Neural cell (in vitro differentiated cells): Measurements from ENCODE around the gene TBC1D32. TPM values are rescaled to one million over a fixed set of nuclear protein-coding genes. Genes with fewer than 3 reads are reported as not detected.

Experiments used
- H2AFZ ChIP-seq: fragments of 200-600, 300-800 bp; sonication (generic), shearing (Covaris generic); 2 replicates; pipeline ENCODE4 v1.6.0; 2014; ENCODE audit warnings: low read depth, mild to moderate bottlenecking, antibody characterized with exemption, low read length, moderate library complexity
- H3F3A ChIP-seq: fragments of 200-600 bp; shearing (Covaris generic); 2 replicates; pipeline ENCODE4 v1.6.1; 2016; ENCODE audit warnings: mild to moderate bottlenecking, moderate library complexity, mixed read lengths, antibody characterized with exemption, low read length; ENCODE audit not compliant: insufficient read depth, poor library complexity, severe bottlenecking
- H3K27ac ChIP-seq: fragments of 200-600, 300-800 bp; sonication (generic), shearing (Covaris generic); 2 replicates; pipeline ENCODE4 v1.5.1; 2014; ENCODE audit warnings: mild to moderate bottlenecking, low read length, moderate library complexity
- H3K27me3 ChIP-seq: fragments of 300-800, 200-600 bp; sonication (generic), shearing (Covaris generic); 2 replicates; pipeline ENCODE4 v1.6.0; 2014; ENCODE audit warnings: mild to moderate bottlenecking, low read depth, low read length, moderate library complexity; ENCODE audit not compliant: insufficient read depth
- H3K36me3 ChIP-seq: fragments of 300-800, 200-600 bp; sonication (generic), shearing (Covaris generic); 2 replicates; pipeline ENCODE4 v1.5.1; 2014; ENCODE audit warnings: mild to moderate bottlenecking, antibody characterized with exemption, low read length, moderate library complexity; ENCODE audit not compliant: insufficient read depth
- H3K4me2 ChIP-seq: fragments of 300-800, 200-600 bp; sonication (generic), shearing (Covaris generic); 2 replicates; pipeline ENCODE4 v1.6.0; 2014; ENCODE audit warnings: mild to moderate bottlenecking, low read length
- H3K4me3 ChIP-seq: fragments of 300-800, 200-600 bp; sonication (generic), shearing (Covaris generic); 2 replicates; pipeline ENCODE4 v1.5.1; 2014; ENCODE audit warnings: mild to moderate bottlenecking, low read length, moderate library complexity
- H3K79me2 ChIP-seq: fragments of 200-600 bp; shearing (Covaris generic); replicated peaks from 2 replicates; pipeline ENCODE4 v1.6.0; 2014; ENCODE audit warnings: mild to moderate bottlenecking, low read length, moderate library complexity; ENCODE audit not compliant: insufficient read depth
- H3K9ac ChIP-seq: fragments of 300-800, 200-600 bp; sonication (generic), shearing (Covaris generic); 2 replicates; pipeline ENCODE4 v1.6.1; 2016; ENCODE audit warnings: mild to moderate bottlenecking, low read length, mixed read lengths
- H3K9me2 ChIP-seq: fragments of 200-600 bp; shearing (Covaris generic); 2 replicates; pipeline ENCODE4 v1.6.1; 2016; ENCODE audit warnings: mild to moderate bottlenecking, low read length, mixed read lengths; ENCODE audit not compliant: insufficient read depth
- H3K9me3 ChIP-seq: fragments of 200-600, 300-800 bp; sonication (generic), shearing (Covaris generic); 2 replicates; pipeline ENCODE4 v1.6.1; 2016; ENCODE audit warnings: mild to moderate bottlenecking, mixed run types, low read length, moderate library complexity, mixed read lengths
- H4K20me1 ChIP-seq: fragments of 200-600 bp; shearing (Covaris generic); 2 replicates; pipeline ENCODE4 v1.6.1; 2016; ENCODE audit warnings: mild to moderate bottlenecking, mixed run types; ENCODE audit not compliant: insufficient read depth
- EP300 ChIP-seq: fragments of 450-650 bp; conservative IDR thresholded peaks from 2 replicates; pipeline ENCODE4 v1.6.1; 2014; ENCODE audit warnings: antibody characterized with exemption, mild to moderate bottlenecking, moderate library complexity; ENCODE audit not compliant: poor library complexity, severe bottlenecking
- EZH2 ChIP-seq: fragments of 200-600, 300-800 bp; shearing (Covaris generic), sonication (generic); IDR thresholded peaks from 2 replicates; pipeline ENCODE4 v1.6.1; 2014; ENCODE audit warnings: antibody characterized with exemption, low read length, borderline replicate concordance, mild to moderate bottlenecking; ENCODE audit not compliant: insufficient read depth, poor library complexity, severe bottlenecking
- MXI1 ChIP-seq: fragments of 450-650 bp; conservative IDR thresholded peaks from 2 replicates; pipeline ENCODE4 v1.6.1; 2014; ENCODE audit warnings: antibody characterized with exemption, mild to moderate bottlenecking; ENCODE audit not compliant: poor library complexity, severe bottlenecking
- POLR2AphosphoS5 ChIP-seq: IDR thresholded peaks from 2 replicates; pipeline ENCODE4 v1.6.1; 2012
- RAD21 ChIP-seq: fragments of 450-650 bp; conservative IDR thresholded peaks from 2 replicates; pipeline ENCODE4 v1.6.1; 2014; ENCODE audit warnings: antibody characterized with exemption, mild to moderate bottlenecking, moderate library complexity
- SMC3 ChIP-seq: fragments of 450-650 bp; conservative IDR thresholded peaks from 2 replicates; pipeline ENCODE4 v1.6.1; 2014; ENCODE audit warnings: antibody characterized with exemption, mild to moderate bottlenecking, moderate library complexity; ENCODE audit not compliant: poor library complexity
- TAF1 ChIP-seq: IDR thresholded peaks from 2 replicates; pipeline ENCODE4 v1.6.1; 2012; ENCODE audit warnings: low read depth
- polyA plus RNA-seq: library from polyadenylated mRNA; depleted of rRNA; stranded (reverse); fragments of >200 nt; gene quantifications from 2 replicates; pipeline ENCODE4 v1.2.3, GENCODE V29; 2014
- TF ChIP-seq, protein P1 (sequence below): fragments of 450-650 bp; IDR thresholded peaks from 2 replicates; pipeline ENCODE4 v1.5.1; 2014; ENCODE audit warnings: antibody characterized with exemption, mild to moderate bottlenecking, moderate library complexity; ENCODE audit not compliant: poor library complexity, severe bottlenecking
- TF ChIP-seq, protein P2 (sequence below): IDR thresholded peaks from 2 replicates; pipeline ENCODE4 v1.6.1; 2012; ENCODE audit warnings: borderline replicate concordance

The TBC1D32 gene
- polyA plus RNA-seq, 1 donor from 2014 or later, result 33.2 TPM

DNA sequence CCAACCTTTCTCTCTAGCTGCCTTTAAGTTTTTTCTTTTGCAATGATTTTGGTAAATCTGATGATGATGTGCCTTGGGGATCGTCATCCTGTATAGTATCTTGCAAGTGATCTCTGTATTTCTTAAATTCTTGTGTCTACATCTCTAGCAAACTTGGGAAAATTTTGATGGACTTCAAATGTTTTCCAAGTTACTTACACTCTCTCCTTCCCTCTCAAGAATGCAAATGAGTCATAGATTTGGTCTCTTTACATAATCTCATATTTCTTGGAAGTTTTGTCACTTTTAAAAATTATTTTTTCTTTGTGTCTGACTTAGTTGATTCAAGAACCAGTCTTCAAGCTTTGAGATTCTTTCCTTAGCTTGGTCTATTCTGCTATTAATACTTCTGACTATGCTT is 176.4 kb downstream of the TBC1D32 start:
- Histone ChIP-seq H3K27ac (no peak overlapping the region), H3K9me2 (no peaks in the 10 kb centered on the region), H3K4me2 (no peak overlapping the region), H3K9me3 (peaks cover 7% of the 10 kb centered on the region), H3K79me2 (no peaks in the 10 kb centered on the region), H3K36me3 (no peaks in the 10 kb centered on the region), H3K27me3 (no peaks in the 10 kb centered on the region), H3K9ac (no peak overlapping the region), H2AFZ (no peak overlapping the region), H3F3A (no peaks in the 10 kb centered on the region), H4K20me1 (no peaks in the 10 kb centered on the region), H3K4me3 (no peak overlapping the region)
- TF ChIP-seq SMC3, result no peak
- TF ChIP-seq, protein P1, sequence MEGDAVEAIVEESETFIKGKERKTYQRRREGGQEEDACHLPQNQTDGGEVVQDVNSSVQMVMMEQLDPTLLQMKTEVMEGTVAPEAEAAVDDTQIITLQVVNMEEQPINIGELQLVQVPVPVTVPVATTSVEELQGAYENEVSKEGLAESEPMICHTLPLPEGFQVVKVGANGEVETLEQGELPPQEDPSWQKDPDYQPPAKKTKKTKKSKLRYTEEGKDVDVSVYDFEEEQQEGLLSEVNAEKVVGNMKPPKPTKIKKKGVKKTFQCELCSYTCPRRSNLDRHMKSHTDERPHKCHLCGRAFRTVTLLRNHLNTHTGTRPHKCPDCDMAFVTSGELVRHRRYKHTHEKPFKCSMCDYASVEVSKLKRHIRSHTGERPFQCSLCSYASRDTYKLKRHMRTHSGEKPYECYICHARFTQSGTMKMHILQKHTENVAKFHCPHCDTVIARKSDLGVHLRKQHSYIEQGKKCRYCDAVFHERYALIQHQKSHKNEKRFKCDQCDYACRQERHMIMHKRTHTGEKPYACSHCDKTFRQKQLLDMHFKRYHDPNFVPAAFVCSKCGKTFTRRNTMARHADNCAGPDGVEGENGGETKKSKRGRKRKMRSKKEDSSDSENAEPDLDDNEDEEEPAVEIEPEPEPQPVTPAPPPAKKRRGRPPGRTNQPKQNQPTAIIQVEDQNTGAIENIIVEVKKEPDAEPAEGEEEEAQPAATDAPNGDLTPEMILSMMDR, result no peak
- TF ChIP-seq, protein P2, sequence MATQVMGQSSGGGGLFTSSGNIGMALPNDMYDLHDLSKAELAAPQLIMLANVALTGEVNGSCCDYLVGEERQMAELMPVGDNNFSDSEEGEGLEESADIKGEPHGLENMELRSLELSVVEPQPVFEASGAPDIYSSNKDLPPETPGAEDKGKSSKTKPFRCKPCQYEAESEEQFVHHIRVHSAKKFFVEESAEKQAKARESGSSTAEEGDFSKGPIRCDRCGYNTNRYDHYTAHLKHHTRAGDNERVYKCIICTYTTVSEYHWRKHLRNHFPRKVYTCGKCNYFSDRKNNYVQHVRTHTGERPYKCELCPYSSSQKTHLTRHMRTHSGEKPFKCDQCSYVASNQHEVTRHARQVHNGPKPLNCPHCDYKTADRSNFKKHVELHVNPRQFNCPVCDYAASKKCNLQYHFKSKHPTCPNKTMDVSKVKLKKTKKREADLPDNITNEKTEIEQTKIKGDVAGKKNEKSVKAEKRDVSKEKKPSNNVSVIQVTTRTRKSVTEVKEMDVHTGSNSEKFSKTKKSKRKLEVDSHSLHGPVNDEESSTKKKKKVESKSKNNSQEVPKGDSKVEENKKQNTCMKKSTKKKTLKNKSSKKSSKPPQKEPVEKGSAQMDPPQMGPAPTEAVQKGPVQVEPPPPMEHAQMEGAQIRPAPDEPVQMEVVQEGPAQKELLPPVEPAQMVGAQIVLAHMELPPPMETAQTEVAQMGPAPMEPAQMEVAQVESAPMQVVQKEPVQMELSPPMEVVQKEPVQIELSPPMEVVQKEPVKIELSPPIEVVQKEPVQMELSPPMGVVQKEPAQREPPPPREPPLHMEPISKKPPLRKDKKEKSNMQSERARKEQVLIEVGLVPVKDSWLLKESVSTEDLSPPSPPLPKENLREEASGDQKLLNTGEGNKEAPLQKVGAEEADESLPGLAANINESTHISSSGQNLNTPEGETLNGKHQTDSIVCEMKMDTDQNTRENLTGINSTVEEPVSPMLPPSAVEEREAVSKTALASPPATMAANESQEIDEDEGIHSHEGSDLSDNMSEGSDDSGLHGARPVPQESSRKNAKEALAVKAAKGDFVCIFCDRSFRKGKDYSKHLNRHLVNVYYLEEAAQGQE, result no peak
- no peak for TF ChIP-seq RAD21
- TF ChIP-seq POLR2AphosphoS5, result no peak
- TF ChIP-seq EZH2, result no peak
- no peak for TF ChIP-seq TAF1
- no peak for TF ChIP-seq MXI1
- TF ChIP-seq EP300, result no peak

DNA sequence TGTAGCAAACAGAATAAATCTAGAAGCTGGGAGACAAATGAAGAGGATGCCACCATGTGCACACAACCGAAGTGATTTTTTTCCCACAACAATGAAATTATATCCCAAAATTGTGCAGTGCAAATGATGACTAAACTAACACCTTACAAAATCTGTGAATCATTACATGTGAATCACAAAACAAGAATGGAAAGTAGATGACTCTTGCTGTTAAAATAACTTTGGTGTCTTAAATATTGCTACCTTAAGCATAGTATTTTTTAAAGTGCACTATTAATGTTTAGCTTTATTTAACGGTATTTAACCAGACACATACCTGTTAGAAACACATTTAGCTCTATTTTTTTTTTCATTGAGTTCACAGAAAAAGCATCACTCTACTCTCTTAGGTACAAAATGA is 190.8 kb downstream of the TBC1D32 start:
- no peak overlapping the region for H3K9ac ChIP-seq
- no peaks in the 10 kb centered on the region for H3K79me2 ChIP-seq
- H3K36me3 ChIP-seq, result no peaks in the 10 kb centered on the region
- H3K9me3 ChIP-seq, result no peaks in the 10 kb centered on the region
- no peaks in the 10 kb centered on the region for H3K27me3 ChIP-seq
- H2AFZ ChIP-seq, result no peak overlapping the region
- no peak overlapping the region for H3K4me3 ChIP-seq
- H3F3A ChIP-seq, result no peaks in the 10 kb centered on the region
- H3K4me2 ChIP-seq, result no peak overlapping the region
- no peaks in the 10 kb centered on the region for H4K20me1 ChIP-seq
- no peak overlapping the region for H3K27ac ChIP-seq
- H3K9me2 ChIP-seq, result no peaks in the 10 kb centered on the region
- no peak for TF ChIP-seq TAF1
- TF ChIP-seq EZH2, result no peak
- TF ChIP-seq EP300, result no peak
- TF ChIP-seq, protein P2, result no peak
- no peak for TF ChIP-seq RAD21
- TF ChIP-seq POLR2AphosphoS5, result no peak
- TF ChIP-seq MXI1, result no peak
- TF ChIP-seq SMC3, result no peak
- TF ChIP-seq, protein P1, result no peak
